Esophagus muscularis mucosa (tissue), 4 donors: Measurements from ENCODE around the gene BIRC6. TPM values are rescaled to one million over a fixed set of nuclear protein-coding genes. Genes with fewer than 3 reads are reported as not detected.
"Not testable (repeated sequence)": the region's sequence is repeated elsewhere in the genome, so short reads cannot be mapped to it uniquely, and the experiment has no call there.

Experiments used
- DNase-seq: peaks from one replicate; pipeline ENCODE4 v3.0.0-alpha.2; 2017; ENCODE audit errors: extremely low spot score
- H3K27ac ChIP-seq, 4 donors: fragments of 200-600 bp; sonication (generic); replicated peaks in 1 of 4; 1 replicate in 3 of 4; 2 replicates in 1 of 4; pipeline ENCODE4 v1.5.1; 2016 to 2019; ENCODE audit warnings: mild to moderate bottlenecking in 1 of 4
- H3K27me3 ChIP-seq, 4 donors: fragments of 200-600 bp; sonication (generic); one replicate each; pipeline versions ENCODE4 v1.5.1 to v1.6.0; 2016 to 2019
- H3K36me3 ChIP-seq, 4 donors: fragments of 200-600 bp; sonication (generic); one replicate each; pipeline ENCODE4 v1.5.1; 2016 to 2019
- H3K4me1 ChIP-seq, 4 donors: fragments of 200-600 bp; sonication (generic); one replicate each; pipeline ENCODE4 v1.5.1; 2016 to 2019
- H3K4me3 ChIP-seq, 4 donors: fragments of 200-600 bp; sonication (generic); 1 replicate in 2 of 4; 2 replicates in 2 of 4; pipeline ENCODE4 v1.5.1; 2016 to 2019; ENCODE audit warnings: mild to moderate bottlenecking in 4 of 4, moderate library complexity in 1 of 4
- H3K9me3 ChIP-seq, 4 donors: fragments of 200-600 bp; sonication (generic); 1 replicate in 3 of 4; 2 replicates in 1 of 4; pipeline ENCODE4 v1.5.1; 2016 to 2019
- EP300 ChIP-seq: sonication (generic); formaldehyde crosslinking; IDR thresholded peaks from one replicate; pipeline ENCODE4 v1.6.1; 2017; ENCODE audit warnings: antibody characterized with exemption
- POLR2A ChIP-seq: fragments of 450-650 bp; IDR thresholded peaks from one replicate; pipeline ENCODE4 v1.6.1; 2017; ENCODE audit warnings: antibody characterized with exemption, moderate library complexity, mild to moderate bottlenecking, low read depth
- POLR2AphosphoS5 ChIP-seq, 2 donors: sonication (generic); formaldehyde crosslinking; IDR thresholded peaks; one replicate each; pipeline ENCODE4 v1.6.1; 2017; ENCODE audit warnings: antibody characterized with exemption in 2 of 2
- WGBS: methylation state at CpG from one replicate; pipeline ENCODE4 v1.1.5; 2018; 5-methylcytosine and 5-hydroxymethylcytosine counted together
- intact Hi-C: fragments of 100-400 bp; cut with DNase I; formaldehyde crosslinking; loops from one replicate; pipeline ENCODE4 v1.15.1; 2023
- total RNA-seq, 4 donors: library from RNA; depleted of rRNA; stranded (reverse); fragments of >200 nt; gene quantifications; one replicate each; pipeline versions ENCODE4 v1.1.0 to v1.2.1, GENCODE V29; 2016
- TF ChIP-seq, protein P1 (sequence below), 3 experiments: fragments of 200-600 bp in 2 of 3; fragments of 450-650 bp in 1 of 3; sonication (generic) in 2 of 3; IDR thresholded peaks; one replicate each; pipeline ENCODE4 v1.5.1; 2017 to 2019; ENCODE audit warnings: antibody characterized with exemption in 3 of 3, mild to moderate bottlenecking in 2 of 3, moderate library complexity in 1 of 3

BIRC6 gene
- total RNA-seq, 4 donors from 2014 or later: 74.2 to 103 (median 79.8) TPM

DNA sequence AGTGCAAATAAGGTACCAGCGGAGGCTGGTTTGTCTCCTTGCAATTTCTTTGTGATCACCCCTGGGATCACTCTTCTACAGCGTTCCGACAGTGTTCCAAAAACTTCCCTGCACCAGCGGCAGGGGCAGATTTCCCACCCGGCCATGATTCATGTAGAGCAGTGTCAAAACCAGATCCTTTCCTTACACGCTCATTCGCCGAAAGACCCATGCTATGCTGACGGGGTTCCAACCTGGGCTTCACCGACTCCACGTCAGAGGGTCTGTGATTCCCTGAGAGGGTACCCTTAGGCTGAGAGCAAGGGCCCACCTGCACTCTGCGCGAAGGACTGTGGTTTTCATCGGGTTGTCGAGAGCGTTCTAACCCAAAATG is 270.6 kb downstream of the BIRC6 start:
- TF ChIP-seq POLR2A: no peak
- TF ChIP-seq, protein P1, sequence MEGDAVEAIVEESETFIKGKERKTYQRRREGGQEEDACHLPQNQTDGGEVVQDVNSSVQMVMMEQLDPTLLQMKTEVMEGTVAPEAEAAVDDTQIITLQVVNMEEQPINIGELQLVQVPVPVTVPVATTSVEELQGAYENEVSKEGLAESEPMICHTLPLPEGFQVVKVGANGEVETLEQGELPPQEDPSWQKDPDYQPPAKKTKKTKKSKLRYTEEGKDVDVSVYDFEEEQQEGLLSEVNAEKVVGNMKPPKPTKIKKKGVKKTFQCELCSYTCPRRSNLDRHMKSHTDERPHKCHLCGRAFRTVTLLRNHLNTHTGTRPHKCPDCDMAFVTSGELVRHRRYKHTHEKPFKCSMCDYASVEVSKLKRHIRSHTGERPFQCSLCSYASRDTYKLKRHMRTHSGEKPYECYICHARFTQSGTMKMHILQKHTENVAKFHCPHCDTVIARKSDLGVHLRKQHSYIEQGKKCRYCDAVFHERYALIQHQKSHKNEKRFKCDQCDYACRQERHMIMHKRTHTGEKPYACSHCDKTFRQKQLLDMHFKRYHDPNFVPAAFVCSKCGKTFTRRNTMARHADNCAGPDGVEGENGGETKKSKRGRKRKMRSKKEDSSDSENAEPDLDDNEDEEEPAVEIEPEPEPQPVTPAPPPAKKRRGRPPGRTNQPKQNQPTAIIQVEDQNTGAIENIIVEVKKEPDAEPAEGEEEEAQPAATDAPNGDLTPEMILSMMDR (IDR thresholded peaks at IDR 0.05): peak in 2 of 3 experiments; percentile 3 to 51
- TF ChIP-seq EP300: no peak
- no peak for TF ChIP-seq POLR2AphosphoS5 (IDR thresholded peaks at IDR 0.05)
- H3K4me1 ChIP-seq: peaks cover 22 to 42% (median 34%) of the 10 kb centered on the region in 4 donors
- no peaks in the 10 kb centered on the region for H3K27me3 ChIP-seq
- peaks cover 0 to 23% (median 16%) of the 10 kb centered on the region in 4 donors for H3K36me3 ChIP-seq
- intact Hi-C loops: no loop called here
- no peaks in the 10 kb centered on the region for H3K9me3 ChIP-seq
- no peak for DNase-seq
- peak overlapping the region; percentile 73 to 89 (median 78) for H3K4me3 ChIP-seq
- 6% methylated on average over 5 of the region's 16 CpGs for WGBS
- H3K27ac ChIP-seq: peak overlapping the region; percentile 74 to 80 (median 77)

DNA sequence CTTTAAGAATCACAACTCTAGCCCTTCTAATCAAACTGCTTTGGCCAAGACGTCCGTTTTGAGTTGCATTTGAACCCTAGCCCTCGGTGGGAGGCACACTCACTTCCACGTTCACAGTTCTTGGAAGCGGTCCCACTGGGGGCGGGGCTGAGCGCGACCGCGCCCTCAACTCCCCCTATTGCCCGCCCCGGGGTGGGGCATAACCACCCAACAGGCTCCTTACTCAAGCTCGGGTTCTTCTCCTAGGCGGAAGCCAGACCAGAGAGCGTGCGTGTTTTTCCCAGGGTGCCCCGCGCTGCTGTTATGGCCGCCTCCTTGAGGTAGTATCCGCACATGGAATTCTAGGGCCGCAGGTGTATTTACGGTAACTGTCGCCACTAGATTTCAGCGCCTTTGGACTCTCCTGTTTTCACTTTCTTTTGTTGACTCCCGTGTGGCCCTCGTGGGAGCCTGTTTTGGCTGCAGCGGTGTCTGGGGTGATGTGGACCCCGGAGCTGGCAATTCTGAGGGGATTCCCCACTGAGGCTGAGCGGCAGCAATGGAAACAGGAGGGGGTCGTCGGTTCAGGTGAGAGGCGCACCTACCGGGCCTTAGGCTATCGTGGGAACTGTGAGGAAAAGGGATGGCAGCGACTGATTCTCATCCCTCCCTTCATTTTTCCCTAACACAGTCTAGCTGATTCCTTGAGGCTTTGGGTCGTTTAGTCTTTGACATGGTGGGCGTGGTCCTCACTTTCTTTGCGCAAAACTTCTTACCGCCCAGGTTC is 271.2 kb downstream of the BIRC6 start, which contains the start of gene TTC27:
TSS of gene TTC27 (plus strand) at position 237 of the 766 bp plus-strand sequence. CDS start at position 480, 243 bp downstream.
- peaks cover 0 to 27% (median 15%) of the 10 kb centered on the region in 4 donors for H3K36me3 ChIP-seq
- under 1% methylated on average over 18 of the region's 39 CpGs for WGBS
- peak; percentile 98 for DNase-seq
- H3K4me1 ChIP-seq: peaks cover 19 to 36% (median 29%) of the 10 kb centered on the region in 4 donors
- H3K27ac ChIP-seq: peak within 1 kb of the TSS; percentile 74 to 80 (median 77)
- H3K4me3 ChIP-seq: peak within 1 kb of the TSS; percentile 73 to 89 (median 78)
- H3K27me3 ChIP-seq: no peaks in the 10 kb centered on the region
- TF ChIP-seq EP300: no peak
- no peak for TF ChIP-seq POLR2A
- TF ChIP-seq, protein P1 (IDR thresholded peaks at IDR 0.05): peak in 1 of 3 experiments; percentile 21
- peak; percentile 59 to 88 for TF ChIP-seq POLR2AphosphoS5 (IDR thresholded peaks at IDR 0.05)
- intact Hi-C loops: no loop called here
- H3K9me3 ChIP-seq: no peaks in the 10 kb centered on the region

DNA sequence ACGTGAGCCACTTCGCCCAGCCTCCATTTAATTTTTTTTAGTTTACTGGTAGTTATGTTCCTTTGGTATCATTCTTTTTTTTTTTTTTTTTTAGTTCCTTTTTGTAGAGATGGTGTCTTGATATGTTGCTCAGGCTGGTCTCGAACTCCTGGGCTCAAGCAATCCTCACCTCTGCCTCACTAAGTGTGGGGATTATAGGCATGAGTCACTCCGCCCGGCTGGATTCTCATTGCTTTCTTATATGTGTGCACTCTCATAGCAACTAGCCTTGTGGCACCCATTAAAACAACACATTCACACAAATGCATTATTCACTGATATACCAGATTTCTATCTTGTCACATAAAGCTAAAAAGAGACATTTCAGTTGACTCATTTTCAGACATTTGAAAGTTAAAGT is 275.3 kb downstream of the BIRC6 start:
- H3K27me3 ChIP-seq: no peaks in the 10 kb centered on the region
- intact Hi-C loops: no loop called here
- peaks cover 14 to 67% (median 53%) of the 10 kb centered on the region in 4 donors for H3K36me3 ChIP-seq
- TF ChIP-seq POLR2AphosphoS5 (IDR thresholded peaks at IDR 0.05) (no peak), POLR2A (no peak), EP300 (no peak)
- TF ChIP-seq, protein P1 (IDR thresholded peaks at IDR 0.05): no peak
- H3K27ac ChIP-seq: no peak overlapping the region
- H3K9me3 ChIP-seq: no peaks in the 10 kb centered on the region
- peaks cover 16 to 28% (median 22%) of the 10 kb centered on the region in 4 donors for H3K4me1 ChIP-seq
- DNase-seq: no peak
- 84% methylated on average over 5 of the region's 5 CpGs for WGBS
- H3K4me3 ChIP-seq: no peak overlapping the region

DNA sequence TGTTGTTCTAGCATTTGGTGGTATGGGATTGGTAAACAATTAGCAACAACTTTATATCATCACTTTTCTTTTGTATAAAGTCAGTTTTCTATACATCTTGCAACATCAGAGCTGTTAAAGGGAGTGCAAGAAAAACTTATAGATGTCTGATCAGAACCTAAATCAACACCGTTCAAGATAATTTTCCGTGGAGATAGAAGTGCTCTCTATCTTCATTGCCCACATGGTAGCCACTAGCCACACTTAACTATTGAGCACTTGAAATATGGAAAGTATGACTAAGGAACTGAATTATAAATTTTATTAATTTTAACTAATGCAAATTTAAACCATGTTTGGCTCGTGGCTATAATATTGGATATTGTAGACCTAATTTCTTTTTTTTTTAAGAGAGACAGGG is 276.2 kb downstream of the BIRC6 start:
- WGBS: 88% methylated on average over 3 of the region's 3 CpGs
- Histone ChIP-seq H3K4me1 (peaks cover 13 to 23% (median 18%) of the 10 kb centered on the region in 4 donors), H3K27me3 (no peaks in the 10 kb centered on the region), H3K36me3 (peaks cover 14 to 77% (median 62%) of the 10 kb centered on the region in 4 donors), H3K9me3 (no peaks in the 10 kb centered on the region), H3K4me3 (no peak overlapping the region), H3K27ac (no peak overlapping the region)
- no peak for DNase-seq
- no peak for TF ChIP-seq POLR2AphosphoS5 (IDR thresholded peaks at IDR 0.05)
- TF ChIP-seq, protein P1 (IDR thresholded peaks at IDR 0.05): no peak
- TF ChIP-seq EP300: no peak
- no peak for TF ChIP-seq POLR2A
- intact Hi-C loops: no loop called here

DNA sequence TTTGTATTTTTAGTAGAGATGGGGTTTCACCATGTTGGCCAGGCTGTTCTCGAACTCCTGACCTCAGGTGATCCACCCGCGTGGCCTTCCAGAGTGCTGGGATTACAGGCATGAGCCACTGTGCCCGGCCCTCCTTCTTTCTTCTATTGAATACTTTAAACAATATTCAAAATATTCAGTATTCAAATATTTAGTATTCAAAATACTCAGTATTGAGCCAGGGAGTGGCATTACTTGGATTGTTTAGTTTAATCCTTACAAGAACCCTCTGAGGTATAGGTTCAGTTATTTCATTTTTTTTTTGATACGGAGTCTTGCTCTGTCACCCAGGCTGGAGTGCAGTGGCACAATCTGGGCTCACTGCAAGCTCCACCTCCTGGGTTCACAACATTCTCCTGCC is 281.7 kb downstream of the BIRC6 start:
- H3K27ac ChIP-seq, H3K27me3 ChIP-seq, DNase-seq, H3K9me3 ChIP-seq, intact Hi-C loops, H3K4me1 ChIP-seq, H3K4me3 ChIP-seq: not testable (repeated sequence)
- peaks cover 56 to 100% (median 96%) of the 10 kb centered on the region in 4 donors for H3K36me3 ChIP-seq
- WGBS: 93% methylated on average over 5 of the region's 5 CpGs
